Bronchial epithelial cell (primary cell): ENCODE measurements around the gene SLC41A3. TPM values are rescaled to one million over a fixed set of nuclear protein-coding genes. Genes with fewer than 3 reads are reported as not detected.
A peak's percentile ranks its signal among the peaks of the same experiment; 100 is the strongest.

ENCODE experiments used
- DNase-seq: peaks from one replicate; pipeline ENCODE4 v3.0.0-alpha.2; 2010; ENCODE audit warnings: low read depth
- FAIRE-seq: peaks from 2 replicates; lab custom pipeline; 2011; peaks lifted over from hg19 to GRCh38; lab: Jason Lieb, UNC
- H3K27me3 ChIP-seq: 2 replicates; pipeline ENCODE4 v1.5.1; 2011; ENCODE audit warnings: low read length; ENCODE audit not compliant: control insufficient read depth, insufficient read depth
- H3K36me3 ChIP-seq: 2 replicates; pipeline ENCODE4 v1.5.1; 2011; ENCODE audit warnings: low read length; ENCODE audit not compliant: control insufficient read depth, insufficient read depth
- H3K4me3 ChIP-seq: 2 replicates; pipeline ENCODE4 v1.5.1; 2011; ENCODE audit warnings: mild to moderate bottlenecking, low read depth, low read length, control low read depth
- total RNA-seq: library from RNA; depleted of rRNA; stranded (reverse); fragments of >200 nt; gene quantifications from 2 replicates; pipeline ENCODE4 v1.2.1, GENCODE V29; 2014
- TF ChIP-seq, protein P1 (sequence below): IDR thresholded peaks from 2 replicates; pipeline ENCODE4 v1.5.1; 2011; ENCODE audit warnings: mild to moderate bottlenecking, moderate library complexity, low read length, control low read depth, inconsistent platforms; ENCODE audit not compliant: insufficient read depth, severe bottlenecking

SLC41A3 gene
- total RNA-seq, 1 donor from 2014 or later = 61.6 TPM

DNA sequence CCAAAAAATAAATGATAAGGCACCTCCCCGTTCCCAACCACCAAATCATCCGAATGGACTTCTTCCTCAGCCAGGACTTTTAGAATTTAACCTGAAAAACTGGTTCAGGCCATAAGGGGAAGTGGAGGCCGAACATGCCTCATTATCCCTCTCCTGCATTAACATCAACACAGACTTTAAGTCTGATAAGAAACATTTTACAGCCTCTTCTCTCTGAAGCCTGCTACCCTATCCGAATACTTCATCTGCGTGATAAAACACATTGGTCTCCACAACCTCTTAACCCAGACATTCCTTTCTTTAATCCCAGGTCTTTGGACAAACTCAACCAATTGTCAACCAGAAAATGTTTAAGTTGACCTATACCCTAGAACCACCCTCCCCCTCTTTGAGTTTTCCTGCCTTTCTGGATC lies 850 bp upstream of the SLC41A3 start:
- no peaks in the 10 kb centered on the region for H3K36me3 ChIP-seq
- no peak overlapping the region for H3K4me3 ChIP-seq
- DNase-seq = peak; percentile 18
- H3K27me3 ChIP-seq = no peaks in the 10 kb centered on the region
- no peak for FAIRE-seq
- TF ChIP-seq, protein P1, sequence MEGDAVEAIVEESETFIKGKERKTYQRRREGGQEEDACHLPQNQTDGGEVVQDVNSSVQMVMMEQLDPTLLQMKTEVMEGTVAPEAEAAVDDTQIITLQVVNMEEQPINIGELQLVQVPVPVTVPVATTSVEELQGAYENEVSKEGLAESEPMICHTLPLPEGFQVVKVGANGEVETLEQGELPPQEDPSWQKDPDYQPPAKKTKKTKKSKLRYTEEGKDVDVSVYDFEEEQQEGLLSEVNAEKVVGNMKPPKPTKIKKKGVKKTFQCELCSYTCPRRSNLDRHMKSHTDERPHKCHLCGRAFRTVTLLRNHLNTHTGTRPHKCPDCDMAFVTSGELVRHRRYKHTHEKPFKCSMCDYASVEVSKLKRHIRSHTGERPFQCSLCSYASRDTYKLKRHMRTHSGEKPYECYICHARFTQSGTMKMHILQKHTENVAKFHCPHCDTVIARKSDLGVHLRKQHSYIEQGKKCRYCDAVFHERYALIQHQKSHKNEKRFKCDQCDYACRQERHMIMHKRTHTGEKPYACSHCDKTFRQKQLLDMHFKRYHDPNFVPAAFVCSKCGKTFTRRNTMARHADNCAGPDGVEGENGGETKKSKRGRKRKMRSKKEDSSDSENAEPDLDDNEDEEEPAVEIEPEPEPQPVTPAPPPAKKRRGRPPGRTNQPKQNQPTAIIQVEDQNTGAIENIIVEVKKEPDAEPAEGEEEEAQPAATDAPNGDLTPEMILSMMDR = no peak

DNA sequence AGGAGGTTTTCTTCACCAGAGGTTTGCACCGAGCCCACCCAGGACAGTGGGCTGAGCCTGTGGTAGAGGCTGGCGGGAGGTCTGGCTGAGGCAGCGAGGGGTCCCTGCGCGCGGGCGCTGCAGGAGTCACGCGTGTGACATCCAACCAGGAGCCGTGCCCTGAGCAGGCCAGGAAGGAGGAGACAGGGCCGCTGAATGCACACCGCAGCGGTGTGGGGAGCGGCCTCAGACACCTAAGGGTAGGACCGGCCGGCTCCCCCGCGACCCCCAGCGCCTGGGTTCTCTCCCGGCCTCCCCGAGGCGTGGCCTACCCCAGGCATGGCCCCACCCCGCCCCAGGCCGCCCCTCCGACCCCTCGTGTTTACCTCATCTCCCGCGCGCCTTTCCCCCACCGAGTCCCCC lies 412 bp downstream of the SLC41A3 start:
- Histone ChIP-seq H3K27me3 (no peaks in the 10 kb centered on the region), H3K4me3 (peak overlapping the region; percentile 62), H3K36me3 (no peaks in the 10 kb centered on the region)
- peak; percentile 19 for DNase-seq
- TF ChIP-seq, protein P1 = no peak
- FAIRE-seq = no peak

DNA sequence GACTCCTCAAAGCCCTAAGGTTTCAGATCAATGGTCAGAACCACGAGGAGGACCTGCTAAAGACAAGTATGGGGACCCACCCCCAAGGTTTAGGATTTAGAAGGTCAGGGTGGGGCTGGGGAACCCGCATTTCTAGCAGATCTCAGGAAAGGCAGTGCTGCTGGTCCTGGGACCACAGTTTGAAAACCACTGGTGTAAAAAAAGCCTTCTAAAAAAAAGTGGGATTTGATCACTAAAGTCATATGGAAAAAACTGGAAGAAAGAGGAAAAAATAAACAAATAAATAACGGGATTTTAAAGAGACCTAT lies 832 bp downstream of the SLC41A3 start:
- DNase-seq = no peak
- Histone ChIP-seq H3K4me3 (peak overlapping the region; percentile 62), H3K36me3 (no peaks in the 10 kb centered on the region), H3K27me3 (no peaks in the 10 kb centered on the region)
- TF ChIP-seq, protein P1 = no peak
- no peak for FAIRE-seq

DNA sequence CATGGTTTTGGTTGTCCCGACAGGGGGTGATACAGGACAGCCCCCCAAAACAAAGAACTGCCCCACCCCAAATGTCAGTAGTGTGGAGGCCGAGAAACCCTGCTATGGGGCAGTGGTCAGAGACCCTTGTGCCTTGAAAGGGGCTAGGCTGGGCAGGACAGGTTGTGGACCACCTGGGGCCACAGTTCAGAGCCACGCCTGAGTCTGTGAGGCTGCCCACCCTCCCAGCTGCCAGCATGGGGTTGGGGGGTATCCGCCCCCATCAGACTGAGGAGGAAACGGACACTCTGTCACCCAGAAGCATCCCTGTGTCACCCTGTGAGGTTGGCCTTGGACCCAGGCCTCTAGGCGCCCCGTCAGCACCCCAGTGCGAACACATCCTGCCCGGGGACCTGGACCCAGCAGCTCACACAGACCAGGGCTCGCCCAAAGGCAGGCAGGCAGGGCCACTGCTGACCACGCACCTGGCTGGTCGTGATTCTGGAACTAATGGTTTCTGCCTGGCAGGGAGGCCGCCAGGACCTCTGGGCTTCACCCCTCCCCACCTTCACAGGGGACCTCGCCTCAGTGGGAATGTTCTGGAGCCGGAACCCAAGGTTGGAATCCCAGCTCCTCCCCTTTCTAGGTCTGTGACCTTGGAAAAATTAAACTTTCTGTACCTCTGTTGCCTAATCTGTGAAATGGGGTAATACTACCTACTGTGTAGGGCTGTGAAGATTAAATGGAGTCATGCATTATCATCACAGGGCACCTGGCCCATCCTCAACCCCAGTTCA lies 1.4 kb downstream of the SLC41A3 start:
- TF ChIP-seq, protein P1 = no peak
- H3K4me3 ChIP-seq = no peak overlapping the region
- no peak for FAIRE-seq

DNA sequence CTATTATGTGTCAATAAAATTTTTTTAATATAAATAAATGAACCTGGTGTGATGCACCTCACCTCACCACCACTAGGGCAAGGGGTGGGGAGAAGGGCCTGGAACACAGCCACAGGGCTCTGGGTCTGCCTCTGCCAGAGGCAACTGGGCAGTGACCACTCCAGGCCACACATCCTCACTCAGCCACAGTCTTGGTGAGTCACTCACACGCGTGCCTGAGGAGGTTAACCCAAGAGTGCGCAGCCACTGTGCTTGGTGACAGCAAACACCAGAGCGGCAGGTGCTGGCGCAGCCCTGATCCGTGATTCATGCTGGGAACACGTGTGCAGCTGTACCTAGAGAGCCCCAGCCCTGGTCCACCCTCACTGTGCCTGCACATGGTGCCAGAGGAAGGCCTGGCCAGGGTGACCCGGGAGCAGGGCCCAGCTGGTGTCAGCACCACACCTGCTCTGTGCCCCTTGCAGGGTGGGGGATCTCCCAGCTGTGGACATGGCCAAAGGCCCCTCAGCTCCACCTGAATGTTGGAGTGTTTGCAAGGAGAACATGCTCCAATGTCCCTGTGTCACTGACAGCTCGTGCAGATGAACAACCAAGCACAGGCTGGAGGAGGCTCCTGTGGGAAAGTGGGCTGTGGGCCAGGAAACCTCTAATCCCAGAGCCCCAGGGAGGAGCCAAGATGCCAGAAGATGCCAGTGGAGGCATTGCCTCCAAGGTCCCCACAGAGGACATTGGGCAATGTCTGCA lies 2.1 kb downstream of the SLC41A3 start:
- Histone ChIP-seq H3K36me3 (no peaks in the 10 kb centered on the region), H3K4me3 (no peak overlapping the region), H3K27me3 (no peaks in the 10 kb centered on the region)
- no peak for FAIRE-seq
- DNase-seq = peak; percentile 69
- TF ChIP-seq, protein P1 = peak; percentile 62

More for the DNA sequence above, 1.4 kb downstream of the SLC41A3 start:
- no peak for DNase-seq
- H3K36me3 ChIP-seq = no peaks in the 10 kb centered on the region
- H3K27me3 ChIP-seq = no peaks in the 10 kb centered on the region
